HG02759 (cell line): ENCODE results near the gene CFAP99.

Experiments
- ATAC-seq: cut with Tn5 transposase; IDR thresholded peaks from one replicate; pipeline ENCODE4 v1.9.1; 2021; ENCODE audit warnings: mild to moderate bottlenecking, moderate library complexity; ENCODE audit not compliant: unreplicated experiment

CFAP99 gene

DNA sequence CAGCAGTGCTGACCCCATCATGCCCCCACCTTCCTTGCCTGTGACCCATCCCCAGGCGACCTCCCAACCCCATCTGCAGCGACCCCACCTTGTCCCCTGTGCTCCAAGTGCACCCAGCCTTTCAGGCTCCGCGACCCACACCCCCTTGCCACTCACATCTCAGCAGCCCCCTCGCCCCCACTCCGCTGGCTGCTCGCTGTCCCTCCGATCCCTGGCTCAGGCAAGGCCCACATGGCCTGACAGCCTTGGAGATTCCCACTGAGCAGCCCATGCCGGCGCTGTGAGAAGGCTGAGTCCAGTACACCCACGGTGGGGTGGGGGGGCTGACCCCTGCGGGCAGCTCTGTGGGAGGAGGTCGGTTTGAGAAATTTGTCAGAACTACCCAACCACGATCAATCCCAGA, 9.4 kb upstream of the CFAP99 start:
- no peak for ATAC-seq

DNA sequence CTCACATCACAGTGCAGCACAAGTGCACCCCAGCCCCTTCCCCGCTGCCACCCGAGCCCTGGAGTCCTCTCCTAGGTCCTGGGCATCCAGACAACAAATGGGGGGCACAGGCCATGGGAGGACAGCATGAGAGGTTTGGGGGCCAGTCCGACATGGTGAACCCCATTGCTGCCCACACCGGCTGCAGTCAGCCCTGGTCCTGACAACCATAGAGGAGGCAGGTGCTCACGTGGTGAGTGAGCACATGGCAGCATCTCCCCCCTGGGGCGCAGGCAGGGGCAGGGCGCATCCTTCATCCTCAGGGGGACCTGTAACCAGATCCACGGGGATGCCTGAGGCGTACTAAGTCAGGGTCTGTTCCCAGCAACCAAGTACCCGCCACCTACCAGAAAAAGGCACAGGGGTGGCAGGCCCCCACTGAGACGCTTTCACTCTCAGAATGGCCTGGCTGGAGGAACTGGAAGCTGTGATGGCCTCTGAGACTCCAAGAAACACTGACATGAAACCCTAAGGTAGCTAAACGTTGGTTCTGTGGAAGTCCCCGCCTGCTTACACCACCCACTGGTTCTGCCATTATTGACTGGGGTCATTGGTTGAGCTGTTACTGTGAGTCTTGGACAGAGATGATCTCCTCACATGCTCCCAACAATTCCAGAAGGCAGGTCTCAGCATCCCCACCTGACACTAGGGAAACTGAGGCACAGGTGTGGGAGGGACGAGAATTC, 6.8 kb upstream of the CFAP99 start:
- peak; percentile 34 for ATAC-seq

DNA sequence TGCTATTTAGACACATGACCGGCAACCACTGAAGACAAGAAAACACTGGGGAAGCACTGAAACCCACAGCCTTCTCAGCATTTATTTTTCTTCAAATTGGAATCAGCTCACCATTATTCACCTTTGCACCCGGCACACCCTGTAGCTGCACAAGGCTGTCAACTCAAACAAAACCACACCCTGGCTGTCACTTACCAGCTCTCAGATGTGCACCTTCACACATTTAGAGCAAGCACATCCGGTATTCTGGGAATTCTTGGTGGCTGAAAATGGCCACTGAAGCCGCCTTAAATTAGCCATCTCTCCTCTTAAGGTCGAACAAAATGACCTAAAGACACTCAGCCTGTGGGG, 6.2 kb upstream of the CFAP99 start:
- peak; percentile 34 for ATAC-seq

DNA sequence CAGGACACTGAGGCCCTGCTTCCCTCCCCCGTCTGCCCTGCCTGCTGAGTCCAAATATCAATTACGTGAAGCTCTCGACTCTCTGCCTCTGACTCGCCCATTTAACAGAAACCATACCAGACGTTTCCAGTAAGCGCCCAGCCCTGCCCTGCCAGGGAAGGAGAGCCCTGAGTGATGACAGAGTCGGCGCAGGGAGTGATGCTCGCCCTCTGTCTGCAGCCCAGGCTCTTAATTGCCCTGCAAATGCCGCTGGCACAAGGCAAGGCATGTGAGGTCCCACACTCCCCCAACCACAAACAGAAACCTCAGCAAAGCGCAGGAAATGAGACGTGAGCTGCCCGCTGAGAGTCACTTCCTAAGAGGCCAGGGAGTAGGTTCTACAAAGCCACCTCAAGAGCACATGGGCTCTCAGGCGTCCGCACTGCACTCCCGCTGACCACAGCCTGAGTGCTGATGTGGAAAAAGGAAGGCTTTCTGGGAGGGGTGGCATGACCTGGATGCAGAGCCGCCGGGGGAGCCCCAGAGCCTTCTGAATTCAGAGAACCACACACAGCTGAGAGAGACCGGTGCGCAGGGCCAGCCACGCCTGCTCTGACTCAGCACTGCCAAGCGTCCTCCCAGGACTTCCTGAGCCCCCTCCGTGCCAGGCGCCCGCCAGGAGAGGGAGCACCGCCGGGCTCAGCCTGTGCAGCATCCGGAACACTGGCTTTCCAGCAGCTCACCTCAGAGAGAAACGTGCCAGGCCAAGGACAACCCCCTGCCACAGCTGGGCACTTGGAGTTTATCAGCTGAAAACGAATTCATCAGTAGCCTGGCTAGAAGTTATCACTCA, 5.7 kb upstream of the CFAP99 start:
- ATAC-seq, result peak; percentile 51

DNA sequence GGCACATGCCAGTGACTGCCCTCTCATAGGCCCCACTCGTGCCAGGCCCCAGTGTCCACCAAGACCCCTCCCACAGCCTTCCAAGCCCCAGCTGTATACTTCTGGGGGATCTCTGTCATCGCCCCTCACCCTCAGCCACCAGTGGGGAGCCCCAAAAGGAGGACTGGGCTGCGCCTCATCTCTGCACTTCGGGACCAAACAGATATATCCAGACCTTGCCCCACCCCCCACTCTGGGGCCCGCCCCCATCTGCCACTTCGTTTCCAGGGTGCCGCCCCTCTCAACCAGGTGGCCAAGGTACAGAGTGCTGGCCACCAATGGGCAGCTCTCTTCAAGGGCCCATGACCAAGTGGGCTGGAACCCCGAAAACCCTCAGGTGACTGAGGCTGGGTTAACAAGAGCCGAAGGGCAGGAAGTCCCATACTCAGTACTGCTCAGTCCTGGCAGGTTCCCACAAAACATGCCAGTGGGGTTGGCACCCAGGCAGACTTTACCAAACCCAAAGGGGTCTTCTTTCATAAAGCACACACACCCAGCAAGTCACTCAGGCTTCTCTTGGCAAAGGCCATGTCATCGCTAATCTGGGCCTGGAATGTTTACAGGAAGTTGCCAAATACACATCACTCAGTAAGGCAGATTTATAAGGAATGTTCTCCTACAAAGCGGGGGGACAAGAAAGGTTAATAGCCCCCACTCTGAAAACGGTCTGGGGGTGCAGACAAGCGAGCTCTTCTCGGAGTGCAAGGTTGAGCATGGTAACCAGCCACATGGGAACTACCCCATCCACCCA, 4.7 kb upstream of the CFAP99 start:
- ATAC-seq, result no peak

DNA sequence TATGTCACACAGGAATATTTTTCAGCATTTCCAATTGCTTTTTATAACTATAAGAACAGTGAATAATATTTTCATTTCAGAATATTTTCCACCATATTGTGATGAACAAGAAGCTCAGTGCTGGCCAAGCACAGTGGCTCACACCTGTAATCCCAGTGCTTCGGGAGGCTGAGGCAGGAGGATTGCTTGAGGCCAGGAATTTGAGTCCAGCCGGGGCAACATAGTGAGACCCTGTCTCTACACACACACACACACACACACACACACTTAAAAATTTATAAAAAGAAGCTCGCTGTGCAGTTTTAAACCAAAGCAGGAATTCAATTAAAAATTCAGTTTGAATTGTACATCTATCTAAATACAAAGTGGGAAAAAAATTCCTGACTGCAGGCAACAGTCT, 3.5 kb upstream of the CFAP99 start:
- no peak for ATAC-seq

DNA sequence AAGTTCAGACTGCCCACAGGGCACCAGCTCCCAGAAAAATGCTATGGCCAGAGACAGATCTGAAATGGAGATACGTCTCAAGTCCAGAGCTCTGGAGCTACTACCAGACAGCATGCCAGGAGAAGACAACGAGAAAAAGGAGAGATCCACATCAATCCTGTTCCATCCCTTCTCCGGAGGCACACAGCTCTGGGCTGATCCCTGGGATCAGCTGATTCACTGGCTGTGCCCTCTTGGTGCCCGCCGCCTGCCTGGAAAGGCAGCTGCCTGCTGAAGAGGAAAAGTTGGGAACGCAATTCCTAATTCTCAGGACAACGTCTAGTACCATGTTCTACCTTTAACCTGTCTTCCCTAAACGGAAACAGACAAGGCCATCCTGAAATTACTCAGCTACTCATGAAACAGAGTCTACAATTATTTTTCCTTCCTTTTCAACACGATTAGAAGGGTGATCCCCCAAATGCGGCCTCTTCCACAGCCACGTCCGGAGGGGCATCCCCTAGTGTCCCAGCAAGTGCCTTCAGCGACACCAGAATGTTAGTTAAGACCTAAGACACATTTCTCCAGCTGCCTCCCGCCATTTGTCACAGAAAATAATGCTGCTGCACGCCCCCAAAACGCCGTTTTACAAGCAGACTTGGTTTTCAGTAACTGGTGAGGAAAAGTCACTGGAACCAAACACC, 2.7 kb upstream of the CFAP99 start:
- no peak for ATAC-seq

DNA sequence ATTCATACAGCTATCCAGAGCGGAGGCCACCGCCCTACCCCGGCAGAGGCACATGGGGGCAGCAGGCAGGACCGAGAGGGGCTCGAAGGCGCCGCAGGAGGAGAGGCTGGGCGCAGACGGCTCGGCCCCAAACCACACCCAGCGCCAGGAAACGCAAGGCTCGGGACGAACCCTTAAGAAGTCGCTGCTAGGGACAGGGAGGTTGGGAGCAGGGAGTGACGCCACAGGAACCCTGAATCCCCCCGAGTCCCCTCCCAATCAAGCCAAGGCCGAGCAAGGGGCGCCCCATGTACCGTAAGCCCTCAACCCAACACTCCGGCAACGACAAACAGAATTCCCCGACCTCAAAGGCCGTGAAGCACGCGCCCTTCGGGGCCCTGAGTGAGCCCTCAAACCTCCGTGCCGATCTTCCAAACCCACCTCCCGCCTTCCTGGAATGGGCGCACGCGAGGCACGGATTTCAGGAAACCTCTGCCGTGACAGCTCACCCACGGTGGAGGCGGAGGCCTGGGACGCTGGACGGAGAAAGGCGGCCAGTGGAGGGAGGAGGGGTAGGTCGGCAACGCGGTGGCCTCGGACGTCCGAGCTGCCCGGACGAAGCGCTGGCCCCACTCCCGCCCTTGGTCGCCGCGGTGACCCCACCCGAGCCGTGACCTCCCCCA, 2.1 kb upstream of the CFAP99 start:
- ATAC-seq, result no peak

DNA sequence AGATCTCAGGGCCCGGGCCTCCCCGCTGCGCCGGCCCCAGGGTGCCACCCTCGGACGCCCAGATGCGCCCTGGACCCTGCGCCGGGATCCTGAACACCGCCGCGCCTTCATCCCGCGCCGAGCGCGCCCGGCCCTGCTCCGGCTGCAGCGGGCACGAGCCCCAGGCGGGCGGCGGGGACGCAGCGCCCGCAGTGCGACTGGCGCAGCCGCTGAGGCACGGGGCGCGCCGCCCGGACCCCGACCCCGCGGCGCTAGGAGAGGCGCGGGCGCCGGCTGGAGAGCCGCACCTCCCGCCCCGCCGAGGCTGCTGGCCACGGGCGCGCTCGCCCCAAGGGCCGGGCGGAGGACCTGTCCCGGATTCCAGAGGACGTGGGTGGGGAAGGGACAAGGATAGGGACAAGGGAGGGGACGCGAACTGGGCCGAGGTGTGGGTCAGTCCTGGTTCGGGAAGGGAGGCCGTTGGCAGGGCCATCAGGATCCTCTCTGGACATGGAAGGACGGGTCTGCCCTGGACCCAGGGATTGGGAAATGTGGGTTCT, 1.5 kb upstream of the CFAP99 start:
- no peak for ATAC-seq

DNA sequence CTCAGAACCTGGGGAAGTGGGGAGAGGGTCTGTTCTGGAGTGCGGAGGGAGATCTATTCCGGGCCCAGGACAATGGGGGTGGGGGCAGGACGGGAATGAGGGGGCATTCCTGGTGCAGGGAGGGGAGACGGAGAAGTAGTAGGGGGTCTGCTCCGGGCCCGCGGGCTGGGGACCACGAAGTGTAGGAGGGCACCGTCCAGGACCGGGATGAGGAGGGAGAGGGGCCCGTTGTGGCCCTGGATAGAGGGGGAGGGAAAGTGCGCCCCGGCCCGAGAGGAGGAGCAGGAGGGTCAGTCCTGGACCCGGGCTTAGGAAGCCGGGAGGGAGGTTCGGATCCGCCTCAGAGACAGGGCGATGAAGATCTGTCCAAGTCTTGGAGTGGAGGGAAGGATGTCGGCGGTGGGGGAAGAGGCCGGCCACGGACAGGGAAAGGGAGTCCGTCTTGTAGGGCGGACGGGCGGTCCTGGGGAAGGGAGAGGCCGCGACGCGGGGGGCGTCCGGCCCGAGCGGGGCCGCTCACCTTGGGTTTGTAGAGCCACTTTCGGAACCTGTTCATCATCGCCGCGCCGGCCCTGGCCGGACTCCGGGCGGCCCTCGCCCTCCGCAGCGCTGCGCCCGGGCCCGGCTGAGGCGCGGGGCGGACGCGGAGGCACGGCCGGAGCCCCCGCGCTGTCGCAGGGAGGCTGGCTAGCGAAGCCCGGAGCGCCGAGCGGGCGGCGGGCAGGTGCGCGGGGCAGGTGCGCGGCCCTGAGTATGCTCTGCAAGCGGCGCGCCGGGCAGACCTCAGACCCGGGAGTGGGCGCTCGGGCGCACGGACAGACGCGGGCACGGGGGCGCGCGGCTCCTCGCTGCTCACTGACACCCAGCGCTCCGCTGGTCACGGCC, 748 bp upstream of the CFAP99 start, which contains the start of gene ZFYVE28:
TSS of gene ZFYVE28 (minus strand) at position 881 of the 885 bp plus-strand sequence. CDS start at position 559, 322 bp downstream.
- ATAC-seq, result peak; percentile 16

DNA sequence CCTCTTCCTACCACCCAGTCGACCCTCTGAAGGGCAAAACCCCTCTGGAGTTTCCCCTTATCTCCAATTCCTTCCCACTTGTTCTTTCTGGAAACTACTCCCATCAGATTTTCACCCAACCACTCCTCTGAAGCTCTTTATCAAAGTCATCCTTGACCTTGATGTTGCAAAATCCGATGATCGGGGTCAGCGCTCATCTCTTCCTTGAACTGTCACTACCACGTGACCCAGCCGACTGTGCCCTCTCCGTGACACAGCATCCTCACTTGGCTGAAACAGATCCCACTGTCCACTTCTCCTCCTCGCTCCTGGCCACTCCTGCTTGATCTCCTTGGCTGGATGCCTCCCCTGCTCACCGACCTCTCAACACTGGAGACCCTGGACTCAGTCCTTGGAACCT, 1.1 kb downstream of the CFAP99 start:
- no peak for ATAC-seq

DNA sequence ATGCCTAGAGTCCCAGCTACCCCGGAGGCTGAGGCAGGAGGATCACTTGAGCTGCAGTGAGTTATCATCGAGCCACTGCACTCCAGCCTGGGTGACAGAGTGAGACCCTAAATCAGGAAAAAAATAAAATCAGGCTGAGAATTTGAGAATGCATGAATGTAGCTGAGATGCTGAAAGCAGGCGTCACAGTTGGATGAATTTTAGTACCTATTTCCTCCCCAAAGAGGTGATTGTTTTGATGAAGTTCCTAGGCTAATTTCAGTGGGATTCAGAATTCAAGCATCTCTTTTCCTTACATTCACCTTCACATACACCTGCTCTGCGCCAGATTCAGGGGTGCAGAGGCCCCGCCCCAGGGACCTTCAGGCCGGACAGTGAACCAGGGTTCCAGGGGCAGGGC, 3.2 kb downstream of the CFAP99 start:
- no peak for ATAC-seq

DNA sequence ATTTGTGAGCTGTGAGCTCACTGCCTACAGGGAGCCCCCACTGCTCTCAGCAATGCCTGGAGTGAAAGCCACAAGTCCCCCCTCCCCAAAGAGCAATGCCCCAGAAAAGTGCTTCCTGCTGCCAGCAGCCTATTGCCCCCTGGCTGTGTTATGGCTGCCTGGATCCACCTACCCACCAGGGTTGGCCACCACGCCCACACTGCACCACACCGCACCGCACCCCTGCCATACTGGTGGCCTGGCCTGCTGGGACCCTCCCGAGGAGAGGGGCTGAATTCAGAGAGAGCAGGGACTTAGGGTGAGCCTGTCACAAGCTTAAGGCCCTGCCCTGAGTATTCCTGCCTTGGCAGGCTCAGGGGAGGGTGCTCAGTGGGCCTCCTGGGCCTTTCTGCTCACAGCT, 4.3 kb downstream of the CFAP99 start:
- no peak for ATAC-seq

DNA sequence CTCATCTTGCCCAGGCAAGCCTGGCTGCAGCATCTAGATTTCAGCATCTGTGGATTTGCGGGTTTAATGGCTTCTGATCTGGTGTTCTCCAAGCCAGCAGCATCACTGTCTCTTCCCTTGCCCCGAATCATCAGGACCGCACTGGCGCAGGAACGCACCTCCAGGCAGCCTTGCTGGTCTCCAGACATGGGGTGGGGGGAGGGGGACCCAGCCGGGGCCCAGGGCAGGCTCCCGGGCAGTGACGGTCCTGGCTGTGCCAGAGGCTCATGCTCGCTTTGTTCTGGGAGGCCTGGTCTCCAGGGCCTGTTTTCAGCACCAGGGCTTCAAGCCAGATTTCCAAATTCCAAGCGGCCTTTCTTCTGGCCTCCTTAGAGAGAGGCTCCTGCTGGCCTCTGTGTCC, 4.9 kb downstream of the CFAP99 start:
- ATAC-seq, result no peak

DNA sequence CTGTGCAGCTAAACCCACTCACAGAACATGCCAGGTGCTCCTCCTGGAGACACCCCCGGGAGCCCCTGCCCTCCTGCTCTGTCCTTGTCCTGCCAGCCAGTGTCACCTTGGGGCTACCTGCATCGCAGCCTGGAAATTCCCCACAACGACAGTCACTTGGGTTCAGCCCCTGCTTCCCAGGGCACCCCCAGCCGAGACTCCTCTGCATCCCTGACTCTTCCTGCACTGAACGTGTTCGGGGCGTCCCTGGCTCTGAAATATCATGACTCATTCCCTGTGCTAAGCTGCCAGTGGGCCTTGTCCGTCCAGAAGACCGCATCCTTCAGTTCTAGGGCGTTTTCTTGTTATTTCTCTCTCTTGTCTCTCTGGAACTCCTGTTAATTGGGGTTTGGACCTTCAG, 5.8 kb downstream of the CFAP99 start:
- ATAC-seq, result no peak

DNA sequence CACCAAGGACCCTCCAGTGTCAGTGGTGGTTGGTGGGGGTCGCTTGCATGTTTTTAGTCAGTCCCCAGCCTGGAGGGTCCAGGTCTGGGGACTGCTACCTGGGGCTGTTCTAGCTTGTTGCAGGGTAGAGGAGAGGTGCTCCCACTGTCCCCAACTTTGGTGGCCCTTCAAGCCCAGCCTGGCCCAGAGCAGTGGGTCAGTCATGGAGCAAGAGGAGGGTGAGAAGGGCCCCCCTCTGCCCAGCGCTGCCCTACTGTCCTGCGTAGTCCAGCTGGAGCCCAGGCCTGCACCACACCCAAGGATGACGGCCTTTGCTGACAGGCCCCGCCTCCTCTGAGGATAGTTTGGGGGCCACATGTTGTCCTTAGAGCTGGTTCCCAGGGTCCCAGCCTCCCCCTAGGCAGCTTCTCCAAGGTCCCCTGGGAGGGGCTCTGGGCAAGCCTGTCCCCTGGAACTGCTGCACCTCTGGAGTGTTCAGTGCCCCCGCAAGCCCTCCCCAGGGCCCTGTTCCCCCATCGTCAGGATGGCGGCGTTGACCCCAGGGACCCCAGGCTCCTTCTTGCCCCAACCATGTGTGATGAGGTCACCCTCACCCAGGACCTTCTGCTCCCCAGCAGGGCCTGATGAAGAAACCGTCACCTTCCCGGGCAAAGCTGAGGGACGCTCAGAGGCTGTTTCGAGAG, 6.8 kb downstream of the CFAP99 start:
- ATAC-seq, result no peak

DNA sequence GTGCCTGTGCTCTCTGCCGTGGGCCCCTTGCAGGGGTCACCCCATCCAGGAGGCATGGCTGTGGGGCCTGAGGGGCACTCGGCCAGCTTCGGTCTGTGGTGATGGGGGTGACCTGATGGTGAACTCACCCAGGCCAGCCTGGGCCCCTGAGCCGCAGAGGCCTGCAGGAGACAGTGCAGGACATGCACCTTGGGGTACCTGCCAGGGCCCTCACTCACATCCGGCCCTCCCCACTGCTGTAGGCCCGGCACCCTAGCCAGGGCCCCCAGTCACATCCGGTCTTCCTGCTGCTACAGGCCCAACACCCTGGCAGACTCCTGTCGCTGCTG, 7.3 kb downstream of the CFAP99 start:
- no peak for ATAC-seq

DNA sequence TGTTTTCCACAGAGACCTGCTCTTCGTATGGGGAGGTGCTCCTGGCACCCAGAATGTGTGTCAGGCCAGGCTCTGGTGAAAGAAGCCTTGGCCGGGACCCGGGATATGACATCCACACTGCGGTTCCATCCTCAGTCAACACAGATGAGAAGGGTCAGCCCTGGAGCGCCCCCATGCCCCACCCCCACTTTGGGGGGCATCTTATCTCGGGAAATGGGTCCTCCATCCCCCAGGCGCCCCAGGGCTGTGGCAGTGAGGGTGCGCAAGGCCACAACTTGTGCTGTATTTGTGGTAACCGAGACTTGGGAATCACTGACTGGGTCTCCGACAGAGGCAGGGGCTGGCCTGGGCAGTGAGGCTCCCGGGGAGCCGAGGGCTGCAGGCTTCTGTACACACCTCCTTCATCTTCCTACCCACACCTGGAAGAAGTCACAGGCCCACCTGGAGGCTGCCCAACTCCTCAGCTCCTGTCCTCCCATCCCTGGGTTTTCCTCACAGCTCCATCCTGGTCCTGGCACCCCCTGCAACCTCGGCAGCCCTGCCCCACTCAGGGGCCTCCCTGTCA, 8.0 kb downstream of the CFAP99 start:
- no peak for ATAC-seq
